ENCODE results near the gene THAP7. TPM values are rescaled to one million over a fixed set of nuclear protein-coding genes. Genes with fewer than 3 reads are reported as not detected.

THAP7 gene
- total and polyA plus RNA-seq, 2 of the 13 experiments (the other 11 are each of a cell fraction or from before 2014, with no cell fraction given), result 13.0 to 25.5 TPM

GRCh38 chr22:20963201-20964052 is 38.5 kb downstream of the THAP7 start (continued):
- 0 out of 2 replicates have a peak, but pooled peaks have one; percentile 26 for TF ChIP-seq CBFB (CRISPR knock-in tag; IDR thresholded peaks at IDR 0.05)
- TF ChIP-seq ZNF674 (CRISPR knock-in tag; IDR thresholded peaks at IDR 0.05; ENCODE audit: low read depth), result no peak
- TF ChIP-seq ZNF136 (CRISPR knock-in tag; IDR thresholded peaks at IDR 0.05; ENCODE audit: low read depth), result 0 out of 2 replicates have a peak, but pooled peaks have one; percentile 30
- TF ChIP-seq ZNF563 (CRISPR knock-in tag; IDR thresholded peaks at IDR 0.05), result no peak
- TF ChIP-seq SOX5 (CRISPR knock-in tag; IDR thresholded peaks at IDR 0.05; ENCODE audit: borderline replicate concordance), result peak; percentile 30; the same call in 1 of the 2 replicates
- no peak for TF ChIP-seq PBX2 (CRISPR knock-in tag; IDR thresholded peaks at IDR 0.05)
- TF ChIP-seq SSRP1 (CRISPR knock-in tag; IDR thresholded peaks at IDR 0.05), result no peak
- no peak for TF ChIP-seq MAFF (IDR thresholded peaks at IDR 0.05; ENCODE audit: low read depth, low read length)
- peak; percentile 57; the same call in 1 of the 2 replicates for TF ChIP-seq ZMYM2 (CRISPR knock-in tag; IDR thresholded peaks at IDR 0.05)
- peak; percentile 83 for TF ChIP-seq HDAC2 (CRISPR knock-in tag; IDR thresholded peaks at IDR 0.05)
- 0 out of 2 replicates have a peak, but pooled peaks have one; percentile 1 for TF ChIP-seq ZNF816 (CRISPR knock-in tag; IDR thresholded peaks at IDR 0.05; ENCODE audit: borderline replicate concordance)
- no peak for TF ChIP-seq IRX3 (CRISPR knock-in tag; IDR thresholded peaks at IDR 0.05; ENCODE audit: borderline replicate concordance, low read depth)
- peak; percentile 47; the same call in 1 of the 2 replicates for TF ChIP-seq MIER3 (CRISPR knock-in tag; IDR thresholded peaks at IDR 0.05; ENCODE audit: borderline replicate concordance)
- no peak for TF ChIP-seq NONO (IDR thresholded peaks at IDR 0.05)
- TF ChIP-seq NONO (CRISPR knock-in tag; conservative IDR thresholded peaks at IDR 0.05), result peak; percentile 24; the same call in 1 of the 2 replicates
- TF ChIP-seq ZUFSP (CRISPR knock-in tag; IDR thresholded peaks at IDR 0.05; ENCODE audit: borderline replicate concordance), result no peak
- TF ChIP-seq ZBTB10 (CRISPR knock-in tag; IDR thresholded peaks at IDR 0.05; ENCODE audit: borderline replicate concordance), result 0 out of 2 replicates have a peak, but pooled peaks have one; percentile 49
- TF ChIP-seq IRF9 (CRISPR knock-in tag; IDR thresholded peaks at IDR 0.05; ENCODE audit: borderline replicate concordance), result peak; percentile 35; the same call in 1 of the 2 replicates
- TF ChIP-seq THAP9 (CRISPR knock-in tag; IDR thresholded peaks at IDR 0.05; ENCODE audit: borderline replicate concordance), result peak; percentile 65; the same call in 1 of the 2 replicates
